ENCODE measurements around the gene SETBP1. TPM values are rescaled to one million over a fixed set of nuclear protein-coding genes. Genes with fewer than 3 reads are reported as not detected.
A peak's percentile ranks its signal among the peaks of the same experiment; 100 is the strongest.

The SETBP1 gene
- total RNA-seq, 4 donors from 2014 or later: 26.2 to 40.8 (median 33.6) TPM

- Histone ChIP-seq H3K36me3 (no peaks in the 10 kb centered on the region), H3K27me3 (no peaks in the 10 kb centered on the region), H3K9me3 (no peaks in the 10 kb centered on the region), H3K4me1 (peaks cover 0 to 42% (median 13%) of the 10 kb centered on the region in 4 donors), H3K27ac (peak overlapping the region in 2 of 4 donors; percentile 42 to 64), H3K4me3 (no peak overlapping the region)
- peak; percentile 37 to 73 for DNase-seq (ENCODE audit: low spot score in 2 of 2)
- no peak for TF ChIP-seq CTCF (IDR thresholded peaks at IDR 0.05)
- TF ChIP-seq POLR2A (IDR thresholded peaks at IDR 0.05): no peak
- TF ChIP-seq EP300 (IDR thresholded peaks at IDR 0.05): no peak
- 30 to 44% methylated on average over 3 of the region's 3 CpGs for WGBS, 2 donors
Measured at GRCh38 chr18:44742718-44743311, 62.1 kb downstream of the SETBP1 start.

- Histone ChIP-seq H3K4me1 (peaks cover 0 to 44% (median 13%) of the 10 kb centered on the region in 4 donors), H3K27ac (peak overlapping the region in 1 of 4 donors; percentile 64), H3K9me3 (no peaks in the 10 kb centered on the region), H3K27me3 (no peaks in the 10 kb centered on the region), H3K36me3 (no peaks in the 10 kb centered on the region), H3K4me3 (no peak overlapping the region)
- DNase-seq (ENCODE audit: low spot score in 2 of 2): no peak
- no peak for TF ChIP-seq EP300 (IDR thresholded peaks at IDR 0.05)
- no peak for TF ChIP-seq CTCF (IDR thresholded peaks at IDR 0.05)
- TF ChIP-seq POLR2A (IDR thresholded peaks at IDR 0.05): no peak
- 76 to 78% methylated on average over 2 of the region's 2 CpGs for WGBS, 2 donors
Measured at GRCh38 chr18:44743631-44744030, 62.9 kb downstream of the SETBP1 start.

- H3K9me3 ChIP-seq: no peaks in the 10 kb centered on the region
- no peak for DNase-seq (ENCODE audit: low spot score in 2 of 2)
- WGBS, 2 donors: 49 to 66% methylated on average over 43 to 50 of the region's 50 CpGs
- TF ChIP-seq EP300 (IDR thresholded peaks at IDR 0.05) (no peak), CTCF (IDR thresholded peaks at IDR 0.05) (no peak), POLR2A (IDR thresholded peaks at IDR 0.05) (no peak)
- peaks cover 0 to 44% (median 13%) of the 10 kb centered on the region in 4 donors for H3K4me1 ChIP-seq
- H3K36me3 ChIP-seq: no peaks in the 10 kb centered on the region
- no peak overlapping the region for H3K4me3 ChIP-seq
- H3K27ac ChIP-seq: no peak overlapping the region
- H3K27me3 ChIP-seq: no peaks in the 10 kb centered on the region
Measured at GRCh38 chr18:44744161-44745121, 63.8 kb downstream of the SETBP1 start.

GRCh38 chr18:44747157-44747556, 66.5 kb downstream of the SETBP1 start:
- no peak for TF ChIP-seq CTCF (IDR thresholded peaks at IDR 0.05)
- TF ChIP-seq POLR2A (IDR thresholded peaks at IDR 0.05): no peak
- no peaks in the 10 kb centered on the region for H3K9me3 ChIP-seq
- H3K4me3 ChIP-seq: no peak overlapping the region
- peaks cover 0 to 41% (median 13%) of the 10 kb centered on the region in 4 donors for H3K4me1 ChIP-seq
- 14 to 42% methylated on average over 1 of the region's 1 CpG for WGBS, 2 donors
- no peaks in the 10 kb centered on the region for H3K27me3 ChIP-seq
- no peak for DNase-seq (ENCODE audit: low spot score in 2 of 2)
- H3K36me3 ChIP-seq: no peaks in the 10 kb centered on the region
- H3K27ac ChIP-seq: no peak overlapping the region

DNA sequence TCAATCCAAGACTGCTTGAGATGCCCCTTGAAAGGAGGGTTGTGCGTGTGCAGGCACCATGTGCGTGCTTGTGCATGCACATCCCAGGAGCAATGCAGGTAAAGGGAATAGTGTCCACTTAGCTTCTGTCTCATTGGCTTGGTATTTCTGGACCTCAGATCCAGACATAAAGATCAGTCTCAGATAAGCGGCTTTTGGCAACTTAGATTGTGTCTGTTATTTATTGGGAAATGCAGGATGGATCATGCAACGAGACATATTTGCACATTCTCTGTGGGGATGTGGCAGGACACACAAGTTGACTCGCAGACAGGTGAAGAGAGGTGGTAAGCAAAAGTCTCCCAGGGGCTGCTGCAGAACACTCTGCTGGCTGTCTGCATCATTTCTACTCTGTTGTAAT, 67.9 kb downstream of the SETBP1 start:
- TF ChIP-seq EP300 (IDR thresholded peaks at IDR 0.05): no peak
- no peak for TF ChIP-seq CTCF (IDR thresholded peaks at IDR 0.05)
- no peak for TF ChIP-seq POLR2A (IDR thresholded peaks at IDR 0.05)

More for the DNA sequence above, 67.9 kb downstream of the SETBP1 start:
- peaks cover 0 to 29% (median 11%) of the 10 kb centered on the region in 4 donors for H3K4me1 ChIP-seq
- no peaks in the 10 kb centered on the region for H3K36me3 ChIP-seq
- H3K4me3 ChIP-seq: no peak overlapping the region
- 94 to 95% methylated on average over 5 of the region's 5 CpGs for WGBS, 2 donors
- H3K27ac ChIP-seq: no peak overlapping the region
- H3K9me3 ChIP-seq: no peaks in the 10 kb centered on the region
- no peaks in the 10 kb centered on the region for H3K27me3 ChIP-seq
- no peak for DNase-seq (ENCODE audit: low spot score in 2 of 2)
